Muscle layer of colon (tissue), 2 donors: ENCODE measurements around the gene GRID1.

ENCODE experiments used
- H3K27ac ChIP-seq: one replicate; pipeline ENCODE4 v1.7.0; 2013; ENCODE audit warnings: low read depth, mild to moderate bottlenecking, low read length, moderate library complexity
- H3K27me3 ChIP-seq, 2 donors: one replicate each; pipeline ENCODE4 v1.7.0; 2013; ENCODE audit warnings: low read length in 2 of 2, mild to moderate bottlenecking in 2 of 2; ENCODE audit not compliant: insufficient read depth in 2 of 2, control insufficient read depth in 1 of 2
- H3K36me3 ChIP-seq: one replicate; pipeline ENCODE4 v1.7.0; 2013; ENCODE audit warnings: mild to moderate bottlenecking, low read length; ENCODE audit not compliant: insufficient read depth
- H3K4me1 ChIP-seq: one replicate; pipeline ENCODE4 v1.7.0; 2013; ENCODE audit warnings: mild to moderate bottlenecking, low read length; ENCODE audit not compliant: insufficient read depth
- H3K4me3 ChIP-seq, 2 donors: one replicate each; pipeline ENCODE4 v1.7.0; 2013; ENCODE audit warnings: low read length in 2 of 2, low read depth in 1 of 2, mild to moderate bottlenecking in 1 of 2, moderate library complexity in 1 of 2
- H3K9ac ChIP-seq: one replicate; pipeline ENCODE4 v1.7.0; 2013; ENCODE audit warnings: low read length
- H3K9me3 ChIP-seq: one replicate; pipeline ENCODE4 v1.7.0; 2013; ENCODE audit warnings: mild to moderate bottlenecking, low read length
- donor health status: abdominal sarcoma.
- donor health status: Adenocarcinoma of cecum.

GRID1 gene

DNA sequence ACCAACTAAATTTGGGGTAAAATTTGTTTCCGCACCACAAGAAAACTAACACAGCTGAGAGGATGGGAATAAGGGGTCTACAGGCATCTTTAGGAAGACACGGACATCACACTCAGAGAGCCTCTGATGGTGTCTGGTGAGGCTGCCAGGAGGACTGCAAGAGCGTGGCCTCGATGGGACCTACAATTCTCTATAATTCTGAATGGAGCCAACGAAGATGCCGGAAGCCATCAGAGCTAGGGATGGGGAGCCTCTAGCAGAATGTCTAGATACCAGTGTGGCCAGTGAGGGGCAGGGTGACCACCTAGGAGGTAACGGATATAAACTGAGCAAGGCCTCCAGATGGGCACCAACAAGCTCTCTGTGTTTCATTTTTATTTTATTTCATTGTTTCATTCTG, 7.5 kb downstream of the GRID1 start:
- no peaks in the 10 kb centered on the region for H3K36me3 ChIP-seq
- no peak overlapping the region for H3K4me3 ChIP-seq
- H3K9me3 ChIP-seq: no peaks in the 10 kb centered on the region
- peaks cover 6% of the 10 kb centered on the region for H3K4me1 ChIP-seq
- H3K27ac ChIP-seq: no peak overlapping the region
- H3K9ac ChIP-seq: no peak overlapping the region
- H3K27me3 ChIP-seq: peaks cover 4 to 9% of the 10 kb centered on the region in 2 donors

DNA sequence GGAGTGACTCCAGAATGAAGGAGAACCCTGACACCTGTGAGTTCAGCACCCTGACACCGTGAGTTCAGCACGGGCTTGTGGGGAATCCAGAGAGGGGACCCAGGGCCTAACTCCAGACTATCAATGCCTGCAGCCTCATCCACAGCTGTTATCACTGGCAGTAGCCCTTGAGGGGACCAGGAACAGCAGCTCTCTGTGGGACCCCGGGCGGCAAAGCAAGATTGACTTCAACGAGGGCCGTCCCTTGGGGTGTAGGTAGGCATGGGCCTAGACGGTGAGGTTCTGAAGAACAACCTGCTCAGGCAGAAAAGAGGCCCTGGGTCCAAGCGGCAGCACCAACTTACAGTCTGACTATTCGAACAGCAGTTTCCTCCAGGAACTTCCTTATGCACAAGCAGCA, 8.9 kb downstream of the GRID1 start:
- no peak overlapping the region for H3K9ac ChIP-seq
- no peak overlapping the region for H3K4me3 ChIP-seq
- no peak overlapping the region for H3K27ac ChIP-seq
- no peaks in the 10 kb centered on the region for H3K36me3 ChIP-seq
- H3K27me3 ChIP-seq: no peaks in the 10 kb centered on the region
- no peaks in the 10 kb centered on the region for H3K4me1 ChIP-seq
- H3K9me3 ChIP-seq: no peaks in the 10 kb centered on the region

DNA sequence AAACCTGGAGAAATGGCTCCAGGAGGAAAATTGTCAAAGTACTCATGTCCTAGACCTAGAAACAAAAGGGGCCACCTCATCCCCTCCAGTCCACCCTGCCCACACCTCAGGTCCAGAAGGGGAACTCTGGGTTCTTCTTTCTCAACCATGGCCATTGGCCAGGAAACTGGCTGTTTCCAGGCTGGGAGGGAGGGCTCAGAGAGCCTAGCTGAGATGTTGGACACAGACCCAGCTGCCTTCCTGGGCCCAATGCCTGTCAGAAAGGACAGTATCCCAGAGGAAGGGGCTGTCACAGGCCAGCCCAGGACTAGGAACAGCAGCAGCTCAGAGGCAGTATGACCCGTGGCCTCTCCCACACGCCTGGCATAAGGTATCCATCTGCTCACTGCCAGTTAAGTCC, 9.6 kb downstream of the GRID1 start:
- Histone ChIP-seq H3K9ac (no peak overlapping the region), H3K4me3 (no peak overlapping the region), H3K36me3 (no peaks in the 10 kb centered on the region), H3K27me3 (no peaks in the 10 kb centered on the region), H3K9me3 (no peaks in the 10 kb centered on the region), H3K27ac (no peak overlapping the region), H3K4me1 (no peaks in the 10 kb centered on the region)

DNA sequence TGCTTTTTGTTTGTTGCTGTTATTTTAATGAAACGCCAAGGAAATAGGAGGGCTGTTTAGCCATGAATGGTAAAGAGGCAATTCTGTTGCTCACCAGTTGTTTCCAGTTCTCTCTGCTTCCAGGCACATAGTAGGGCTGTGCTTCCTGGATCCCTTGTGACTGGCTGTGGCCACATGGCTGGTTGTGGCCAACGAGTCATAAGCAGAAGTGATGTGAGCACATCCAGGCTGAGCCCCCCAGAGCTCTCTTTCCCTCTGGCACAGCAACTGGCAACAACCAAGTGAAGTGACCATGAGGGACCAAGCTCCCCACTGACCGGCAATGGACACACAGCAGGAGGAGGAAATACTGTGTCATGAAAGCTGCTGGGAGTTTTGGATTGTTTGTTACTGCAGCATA, 10.3 kb downstream of the GRID1 start:
- no peak overlapping the region for H3K9ac ChIP-seq
- H3K9me3 ChIP-seq: no peaks in the 10 kb centered on the region
- H3K27ac ChIP-seq: no peak overlapping the region
- H3K4me3 ChIP-seq: no peak overlapping the region
- H3K27me3 ChIP-seq: no peaks in the 10 kb centered on the region
- no peaks in the 10 kb centered on the region for H3K4me1 ChIP-seq
- no peaks in the 10 kb centered on the region for H3K36me3 ChIP-seq

DNA sequence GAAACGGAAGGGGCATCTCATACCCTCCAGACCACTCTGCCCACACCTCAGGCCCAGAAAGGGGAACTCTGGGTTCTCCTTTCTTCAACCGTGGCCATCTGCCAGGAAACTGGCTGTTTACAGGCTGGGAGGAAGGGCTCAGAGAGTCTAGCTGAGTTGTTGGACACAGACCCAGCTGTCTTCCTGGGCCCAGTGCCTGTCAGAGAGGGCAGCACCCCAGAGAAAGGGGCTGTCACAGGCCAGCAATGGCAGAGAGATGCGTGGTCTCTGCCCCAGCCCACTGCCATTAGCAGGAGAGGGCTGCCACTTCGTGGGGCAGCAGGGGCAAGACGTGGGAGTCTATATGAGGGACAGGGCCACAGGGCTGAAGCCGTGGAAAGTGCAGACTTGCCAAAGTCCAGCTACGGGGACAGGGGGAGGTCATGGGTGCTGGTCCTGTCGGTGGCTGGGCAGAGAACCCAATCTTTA, 11.0 kb downstream of the GRID1 start:
- Histone ChIP-seq H3K27ac (no peak overlapping the region), H3K36me3 (no peaks in the 10 kb centered on the region), H3K4me3 (no peak overlapping the region), H3K4me1 (no peaks in the 10 kb centered on the region), H3K9ac (no peak overlapping the region), H3K9me3 (no peaks in the 10 kb centered on the region), H3K27me3 (no peaks in the 10 kb centered on the region)

DNA sequence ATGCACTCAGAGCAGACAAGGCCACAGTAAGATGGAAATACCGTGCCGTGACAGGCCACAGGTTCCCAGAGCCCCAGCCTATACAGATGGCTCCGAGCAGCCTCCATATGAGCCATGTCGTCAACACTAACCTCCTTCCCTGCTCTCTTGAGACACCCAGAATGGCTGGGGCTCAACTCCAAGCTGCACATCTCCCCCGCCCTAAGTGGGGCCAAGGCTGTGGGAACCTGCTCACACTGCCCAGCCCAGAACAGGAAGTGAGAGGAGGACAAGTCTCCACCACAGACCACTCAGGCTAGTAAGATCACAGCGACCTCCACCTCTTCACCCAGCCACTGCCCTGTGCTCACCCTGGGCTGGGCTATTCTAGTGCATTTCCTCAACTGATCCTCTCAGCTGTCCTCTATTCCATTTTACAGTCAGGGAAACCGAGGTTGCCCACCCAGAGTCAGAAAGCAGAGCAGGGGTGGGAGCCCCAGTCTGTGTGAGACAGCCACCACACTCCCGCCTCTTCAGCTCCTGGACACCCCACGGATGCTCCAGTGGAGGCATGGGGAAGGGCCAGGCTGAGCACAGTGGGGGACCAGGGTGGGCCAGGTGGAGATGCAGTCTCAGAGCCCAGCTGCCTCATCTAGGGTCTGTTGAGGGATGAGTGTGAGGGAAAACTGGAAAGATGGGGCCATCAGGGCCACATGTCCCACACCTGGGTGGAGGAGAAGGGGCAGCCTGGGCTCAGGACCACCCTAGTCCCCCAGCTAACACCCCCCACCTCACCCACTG, 11.6 kb downstream of the GRID1 start:
- H3K27ac ChIP-seq: no peak overlapping the region
- H3K4me1 ChIP-seq: no peaks in the 10 kb centered on the region
- H3K36me3 ChIP-seq: no peaks in the 10 kb centered on the region
- no peaks in the 10 kb centered on the region for H3K27me3 ChIP-seq
- H3K4me3 ChIP-seq: no peak overlapping the region
- H3K9ac ChIP-seq: no peak overlapping the region
- H3K9me3 ChIP-seq: no peaks in the 10 kb centered on the region

DNA sequence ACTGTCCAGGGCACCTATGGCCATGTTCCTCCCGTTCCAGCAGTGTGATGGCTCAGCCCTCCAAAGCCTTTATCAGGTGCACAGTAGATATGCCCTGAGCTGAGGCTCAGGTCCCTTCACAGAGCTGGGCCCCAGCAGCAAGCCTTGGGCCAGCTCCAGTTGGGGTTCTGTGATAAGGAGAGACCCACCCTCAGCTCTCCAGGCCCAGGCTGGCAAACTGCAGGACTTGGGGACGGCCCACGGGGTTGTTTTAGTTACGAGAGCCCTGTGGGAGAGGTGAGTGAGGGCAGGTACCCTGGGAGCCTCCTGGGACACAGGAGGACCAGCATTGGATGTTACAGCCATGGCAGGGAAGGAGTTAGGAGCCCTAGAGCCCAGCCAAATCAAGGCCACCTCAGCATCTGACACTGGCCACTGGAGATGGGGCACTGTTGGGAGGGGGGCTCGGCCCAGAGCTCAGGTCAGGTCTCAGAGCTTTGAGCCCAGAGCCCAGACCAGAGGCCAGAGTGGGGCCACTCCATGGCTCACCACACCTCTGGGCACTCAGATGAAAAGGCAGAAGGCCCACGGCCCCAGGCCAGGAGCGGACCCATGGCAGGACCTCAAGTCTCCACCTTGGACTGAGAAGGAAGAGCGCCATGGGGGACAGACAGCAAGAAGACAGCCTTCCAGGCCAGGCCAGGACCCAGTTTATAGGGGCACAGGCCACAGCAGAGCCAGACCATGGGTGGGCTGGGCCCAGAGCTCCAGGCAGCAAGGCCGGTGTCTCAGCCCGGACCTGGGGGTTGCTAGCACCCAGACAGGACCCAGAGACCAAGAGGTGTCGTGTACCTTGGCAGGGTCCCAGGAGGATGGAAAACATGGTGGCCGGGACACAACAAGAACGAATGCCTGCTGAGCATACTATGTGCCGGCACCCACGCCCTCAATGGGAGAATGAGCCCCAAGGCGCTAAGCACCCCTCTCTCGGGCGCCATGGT, 12.8 kb downstream of the GRID1 start:
- Histone ChIP-seq H3K4me3 (no peak overlapping the region), H3K27ac (no peak overlapping the region), H3K9me3 (no peaks in the 10 kb centered on the region), H3K9ac (no peak overlapping the region), H3K36me3 (no peaks in the 10 kb centered on the region), H3K27me3 (no peaks in the 10 kb centered on the region), H3K4me1 (no peaks in the 10 kb centered on the region)

DNA sequence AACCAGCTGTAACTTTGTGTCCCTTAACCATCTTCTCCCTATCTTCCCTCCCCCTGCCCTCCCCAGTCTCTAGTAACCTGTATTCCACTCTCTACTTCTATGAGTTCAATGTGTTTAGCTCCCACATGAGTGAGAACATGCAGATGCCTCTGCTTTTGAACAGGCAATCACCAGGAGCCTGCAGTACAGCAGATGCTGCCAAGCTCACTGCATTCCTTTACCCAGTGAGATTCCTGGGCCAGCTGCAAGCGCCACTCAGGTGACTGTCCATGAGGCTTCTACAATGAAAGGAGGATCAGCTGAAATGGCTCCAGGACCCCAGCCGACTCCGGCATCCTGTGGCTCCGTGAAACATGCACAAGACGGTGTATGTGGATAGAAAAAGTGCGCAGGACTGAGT, 15.7 kb downstream of the GRID1 start:
- no peaks in the 10 kb centered on the region for H3K27me3 ChIP-seq
- H3K9ac ChIP-seq: no peak overlapping the region

DNA sequence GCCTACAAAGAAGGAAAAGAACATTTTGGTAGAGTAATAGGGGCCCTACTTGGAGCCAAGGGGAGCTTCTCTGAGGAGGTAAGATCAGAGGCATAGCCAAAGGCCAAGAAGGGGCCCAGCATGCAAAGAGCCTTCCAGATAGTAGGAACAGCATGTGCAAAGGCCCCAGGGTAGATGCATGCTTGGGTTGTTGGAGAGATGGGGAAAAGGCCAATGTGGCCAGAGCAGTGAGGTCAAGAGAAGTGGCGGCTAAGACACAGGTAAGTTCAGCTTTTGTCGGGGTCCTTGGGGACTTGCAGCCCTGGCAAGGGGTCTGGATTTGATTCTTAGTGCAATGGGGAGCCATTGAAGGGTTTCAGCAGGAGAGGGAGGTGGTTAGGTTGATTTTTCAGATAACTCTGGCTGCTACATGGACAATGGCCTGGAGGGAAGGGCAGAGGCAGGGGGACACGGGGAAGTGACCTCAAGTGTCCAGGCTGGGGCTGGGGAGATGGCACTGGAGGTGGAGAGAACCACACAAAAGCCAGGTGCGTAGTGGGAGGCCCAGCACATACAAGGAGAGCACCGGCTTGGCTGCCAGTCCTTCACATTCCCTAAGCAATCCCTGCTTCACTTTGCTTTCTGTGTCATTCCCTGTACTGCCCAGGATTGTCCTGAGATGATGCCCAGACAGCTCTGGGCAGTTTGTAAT, 16.5 kb downstream of the GRID1 start:
- Histone ChIP-seq H3K9ac (no peak overlapping the region), H3K27ac (no peak overlapping the region), H3K4me1 (no peaks in the 10 kb centered on the region), H3K9me3 (no peaks in the 10 kb centered on the region), H3K27me3 (no peaks in the 10 kb centered on the region), H3K36me3 (no peaks in the 10 kb centered on the region), H3K4me3 (no peak overlapping the region)

More for the DNA sequence above, 15.7 kb downstream of the GRID1 start:
- Histone ChIP-seq H3K4me1 (no peaks in the 10 kb centered on the region), H3K9me3 (no peaks in the 10 kb centered on the region), H3K4me3 (no peak overlapping the region), H3K27ac (no peak overlapping the region), H3K36me3 (no peaks in the 10 kb centered on the region)

DNA sequence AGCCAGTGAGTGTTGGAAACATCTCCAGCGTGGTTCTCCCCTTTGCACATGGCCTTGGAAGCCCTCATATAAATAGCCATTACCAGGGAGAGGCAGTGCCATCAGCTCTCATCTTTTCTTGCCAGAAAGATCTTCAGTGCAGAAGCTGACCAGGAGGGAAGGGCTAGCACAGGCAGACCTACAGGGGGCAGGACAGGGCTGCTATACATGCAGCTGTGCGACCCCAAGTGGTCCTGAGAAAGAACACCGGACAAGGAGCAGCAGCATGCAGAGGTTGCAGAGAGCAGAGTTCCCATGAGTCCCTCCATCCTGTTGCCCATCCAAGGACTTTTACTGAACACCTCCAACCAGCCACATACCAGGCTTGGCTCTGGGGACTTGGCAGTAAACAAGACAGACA, 17.1 kb downstream of the GRID1 start:
- H3K4me1 ChIP-seq: no peaks in the 10 kb centered on the region
- no peak overlapping the region for H3K4me3 ChIP-seq
- H3K27ac ChIP-seq: no peak overlapping the region
- no peaks in the 10 kb centered on the region for H3K9me3 ChIP-seq
- no peaks in the 10 kb centered on the region for H3K27me3 ChIP-seq
- no peak overlapping the region for H3K9ac ChIP-seq
- no peaks in the 10 kb centered on the region for H3K36me3 ChIP-seq
